OCI-LY1 (cell line): ENCODE measurements around the gene BAG3.

Experiments
- H2AFZ ChIP-seq: fragments of 200-600 bp; sonication (generic), shearing (Covaris generic); 2 replicates; pipeline ENCODE4 v1.6.0; 2014; ENCODE audit warnings: antibody characterized with exemption, mild to moderate bottlenecking, low read length
- H3F3A ChIP-seq: fragments of 200-600 bp; sonication (generic), shearing (Covaris generic); 2 replicates; pipeline ENCODE4 v1.6.0; 2014; ENCODE audit warnings: mild to moderate bottlenecking, antibody characterized with exemption, low read length, moderate library complexity; ENCODE audit not compliant: insufficient read depth
- H3K27ac ChIP-seq: fragments of 200-600 bp; sonication (generic); 2 replicates; pipeline ENCODE4 v1.5.1; 2014; ENCODE audit warnings: low read length, mixed run types, mild to moderate bottlenecking, low read depth; ENCODE audit not compliant: poor library complexity, severe bottlenecking
- H3K27me3 ChIP-seq: fragments of 200-600 bp; sonication (generic); 2 replicates; pipeline ENCODE4 v1.6.0; 2014; ENCODE audit warnings: antibody characterized with exemption, mild to moderate bottlenecking, low read length, moderate library complexity; ENCODE audit not compliant: insufficient read depth
- H3K36me3 ChIP-seq: fragments of 200-600 bp; sonication (generic); 2 replicates; pipeline ENCODE4 v1.6.1; 2014; ENCODE audit warnings: mild to moderate bottlenecking, antibody characterized with exemption, low read length, moderate library complexity, mixed read lengths; ENCODE audit not compliant: insufficient read depth
- H3K4me1 ChIP-seq: fragments of 200-600 bp; sonication (generic); 2 replicates; pipeline ENCODE4 v1.5.1; 2014; ENCODE audit warnings: mild to moderate bottlenecking, low read length, moderate library complexity; ENCODE audit not compliant: insufficient read depth, severe bottlenecking
- H3K4me2 ChIP-seq: fragments of 200-600 bp; sonication (generic), shearing (Covaris generic); 2 replicates; pipeline ENCODE4 v1.6.1; 2014; ENCODE audit warnings: low read length
- H3K4me3 ChIP-seq: fragments of 200-600 bp; sonication (generic); 2 replicates; pipeline ENCODE4 v1.5.1; 2014; ENCODE audit warnings: low read length, low read depth, mild to moderate bottlenecking, mixed read lengths; ENCODE audit not compliant: poor library complexity, severe bottlenecking
- H3K79me2 ChIP-seq: fragments of 200-600 bp; shearing (Covaris generic); 2 replicates; pipeline ENCODE4 v1.6.1; 2016; ENCODE audit warnings: mixed run types, low read length, mixed read lengths; ENCODE audit not compliant: insufficient read depth
- H3K9ac ChIP-seq: fragments of 200-600 bp; sonication (generic), shearing (Covaris generic); 2 replicates; pipeline ENCODE4 v1.6.1; 2014; ENCODE audit warnings: mild to moderate bottlenecking, low read length, mixed read lengths
- H3K9me2 ChIP-seq: fragments of 200-600 bp; sonication (generic), shearing (Covaris generic); 2 replicates; pipeline ENCODE4 v1.6.1; 2014; ENCODE audit warnings: low read depth, mild to moderate bottlenecking, low read length, mixed read lengths
- H3K9me3 ChIP-seq: fragments of 200-600 bp; shearing (Covaris generic); 2 replicates; pipeline ENCODE4 v1.6.1; 2014; ENCODE audit warnings: low read length, mixed read lengths
- H4K20me1 ChIP-seq: fragments of 200-600 bp; sonication (generic), shearing (Covaris generic); 2 replicates; pipeline ENCODE4 v1.6.0; 2016; ENCODE audit warnings: mild to moderate bottlenecking, low read length; ENCODE audit not compliant: insufficient read depth
- CTCF ChIP-seq: fragments of 200-600 bp; sonication (generic), shearing (Covaris generic); IDR thresholded peaks from 2 replicates; pipeline ENCODE4 v1.5.1; 2017; ENCODE audit warnings: mild to moderate bottlenecking, antibody characterized with exemption, low read length, moderate library complexity, mixed read lengths
- EZH2 ChIP-seq: fragments of 200-600 bp; sonication (generic), shearing (Covaris generic); IDR thresholded peaks from 2 replicates; pipeline ENCODE4 v1.8.0; 2017; ENCODE audit warnings: borderline replicate concordance, mixed run types, mild to moderate bottlenecking, antibody characterized with exemption, low read length, moderate library complexity, mixed read lengths

BAG3 gene

DNA sequence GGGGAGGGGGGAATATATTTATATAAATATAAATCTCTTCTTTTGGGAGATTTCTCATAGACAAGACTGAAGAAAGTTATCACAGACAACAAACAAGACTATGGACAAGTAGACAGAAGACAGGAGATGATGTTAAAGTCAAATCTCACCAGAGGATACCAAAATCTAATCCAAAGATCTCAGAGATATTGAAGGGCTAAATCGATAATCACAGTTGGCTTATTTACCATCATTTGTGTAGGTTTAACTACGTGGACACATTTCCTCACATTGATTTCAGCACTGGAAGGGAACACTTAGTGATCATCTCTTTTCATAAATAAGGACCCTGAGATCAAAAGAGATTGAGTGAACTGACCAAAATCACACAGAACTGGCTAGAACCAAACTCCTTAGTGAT lies 72.0 kb downstream of the BAG3 start:
- no peak overlapping the region for H3K4me2 ChIP-seq

DNA sequence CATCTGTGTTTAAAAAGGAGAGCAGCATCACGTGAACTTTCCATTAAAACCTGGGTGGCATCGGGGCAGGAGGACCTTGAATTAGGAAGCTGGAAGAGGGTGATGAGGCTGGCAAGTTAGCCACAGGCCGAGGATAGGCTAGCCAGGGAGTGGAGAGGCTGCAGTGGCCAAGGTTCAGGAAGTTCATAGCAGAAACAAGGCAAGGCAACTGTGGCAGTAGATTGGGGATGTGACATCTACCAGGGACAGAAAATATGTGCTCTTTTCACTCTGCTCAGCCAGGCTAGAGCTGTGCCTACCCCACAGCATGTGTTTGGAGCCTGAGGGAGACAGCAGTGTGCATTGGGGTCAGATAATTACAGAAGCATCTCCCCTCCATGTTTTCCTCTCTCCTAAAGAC lies 72.4 kb downstream of the BAG3 start:
- Histone ChIP-seq H3K9me3 (no peaks in the 10 kb centered on the region), H3K4me3 (no peak overlapping the region), H4K20me1 (no peaks in the 10 kb centered on the region), H3F3A (0 out of 2 replicates have a peak, but pooled peaks cover 4% of the 10 kb centered on the region), H3K27me3 (no peaks in the 10 kb centered on the region), H3K4me2 (no peak overlapping the region), H3K79me2 (no peaks in the 10 kb centered on the region), H3K4me1 (peaks cover 33% of the 10 kb centered on the region), H3K36me3 (no peaks in the 10 kb centered on the region), H3K9me2 (no peaks in the 10 kb centered on the region), H3K9ac (no peak overlapping the region), H2AFZ (no peak overlapping the region), H3K27ac (peak overlapping the region; percentile 75)
- no peak for TF ChIP-seq EZH2
- no peak for TF ChIP-seq CTCF

More for the DNA sequence above, 72.0 kb downstream of the BAG3 start:
- no peaks in the 10 kb centered on the region for H3K79me2 ChIP-seq
- peak overlapping the region; percentile 75 for H3K27ac ChIP-seq
- TF ChIP-seq CTCF (no peak), EZH2 (no peak)
- no peaks in the 10 kb centered on the region for H3K27me3 ChIP-seq
- H3F3A ChIP-seq: 0 out of 2 replicates have a peak, but pooled peaks cover 4% of the 10 kb centered on the region
- peaks cover 33% of the 10 kb centered on the region for H3K4me1 ChIP-seq
- no peak overlapping the region for H2AFZ ChIP-seq
- no peaks in the 10 kb centered on the region for H4K20me1 ChIP-seq
- no peaks in the 10 kb centered on the region for H3K36me3 ChIP-seq
- no peak overlapping the region for H3K9ac ChIP-seq
- H3K4me3 ChIP-seq: no peak overlapping the region
- no peaks in the 10 kb centered on the region for H3K9me2 ChIP-seq
- H3K9me3 ChIP-seq: no peaks in the 10 kb centered on the region

- Histone ChIP-seq H3K36me3 (no peaks in the 10 kb centered on the region), H3K4me1 (peaks cover 33% of the 10 kb centered on the region), H3K27ac (peak overlapping the region; percentile 75), H4K20me1 (no peaks in the 10 kb centered on the region), H3F3A (0 out of 2 replicates have a peak, but pooled peaks cover 4% of the 10 kb centered on the region), H3K9me2 (no peaks in the 10 kb centered on the region), H3K4me2 (peak overlapping the region; percentile 94), H3K4me3 (peak overlapping the region; percentile 73), H3K27me3 (no peaks in the 10 kb centered on the region), H3K79me2 (no peaks in the 10 kb centered on the region), H2AFZ (no peak overlapping the region), H3K9me3 (no peaks in the 10 kb centered on the region), H3K9ac (peak overlapping the region; percentile 71)
- no peak for TF ChIP-seq EZH2
- no peak for TF ChIP-seq CTCF
Observed at GRCh38 chr10:119724593-119725516, 73.7 kb downstream of the BAG3 start.
